K562 (cell line): ENCODE measurements around the gene SPTLC2. TPM values are rescaled to one million over a fixed set of nuclear protein-coding genes. Genes with fewer than 3 reads are reported as not detected.

Experiments
- ATAC-seq: fragments of 200-7000 bp; cut with Tn5 transposase; 3 replicates; pipeline ENCODE4 v1.9.1; 2020; ENCODE audit warnings: moderate library complexity
- BruUV-seq: library from RNA; stranded (reverse); fragments of 400-500 nt; replicated peaks from 2 replicates; lab custom pipeline; 2021; lab: Mats Ljungman, UMichigan
- CTCF ChIA-PET: fragments of 300-600 bp; formaldehyde crosslinking; extraction: SDS; loops from one replicate; lab custom pipeline; 2021; ENCODE audit warnings: low intra/inter-chr PET ratio; lab: Yijun Ruan, JAX
- POLR2A ChIA-PET: fragments of 300-600, 350-650 bp; sonication (Branson Sonifier 250); formaldehyde crosslinking; extraction: SDS; loops from one replicate; lab custom pipeline; 2021; ENCODE audit warnings: antibody characterized with exemption, inconsistent platforms; lab: Yijun Ruan, JAX
- DNase-seq, 4 experiments: peaks; one replicate each; pipeline versions ENCODE4 v3.0.0 to v3.0.0-alpha.2; 2011 to 2018; ENCODE audit warnings: low spot score in 3 of 4, mixed read lengths in 3 of 4; ENCODE audit errors: extremely low read depth in 1 of 4
- FAIRE-seq: peaks from 2 replicates; lab custom pipeline; 2011; peaks lifted over from hg19 to GRCh38; lab: Jason Lieb, UNC
- H2AFZ ChIP-seq: 2 replicates; pipeline ENCODE4 v1.6.0; 2011; ENCODE audit warnings: low read depth, low read length, control low read depth, inconsistent platforms
- H3K27ac ChIP-seq: fragments of 200-600 bp; 3 replicates; pipeline ENCODE4 v1.8.0; 2011; ENCODE audit warnings: low read depth, mild to moderate bottlenecking, control low read depth, inconsistent platforms, low read length, moderate library complexity, mixed read lengths; ENCODE audit errors: extremely low read depth
- H3K27me3 ChIP-seq, 2 experiments: fragments of 300-600 bp in 1 of 2; 2 replicates in 1 of 2; 3 replicates in 1 of 2; pipeline versions ENCODE4 v1.6.0 to v1.8.0; 2011; ENCODE audit warnings: inconsistent platforms in 2 of 2, low read length in 2 of 2, mild to moderate bottlenecking in 1 of 2, mixed read lengths in 1 of 2, moderate library complexity in 1 of 2; ENCODE audit not compliant: control insufficient read depth in 2 of 2, insufficient read depth in 2 of 2
- H3K36me3 ChIP-seq: fragments of 300-600 bp; 3 replicates; pipeline ENCODE4 v1.8.0; 2011; ENCODE audit warnings: mild to moderate bottlenecking, low read length, inconsistent platforms; ENCODE audit not compliant: control insufficient read depth, insufficient read depth
- H3K4me1 ChIP-seq, 2 experiments: fragments of 200-600 bp in 1 of 2; replicated peaks in 1 of 2; 2 replicates in 1 of 2; 3 replicates in 1 of 2; pipeline versions ENCODE4 v1.5.1 to v1.8.0; 2011; ENCODE audit warnings: inconsistent platforms in 2 of 2, low read length in 2 of 2, mild to moderate bottlenecking in 1 of 2, mixed read lengths in 1 of 2, moderate library complexity in 1 of 2; ENCODE audit not compliant: control insufficient read depth in 2 of 2, insufficient read depth in 2 of 2
- H3K4me2 ChIP-seq: 2 replicates; pipeline ENCODE4 v1.6.1; 2011; ENCODE audit warnings: low read length, control low read depth, inconsistent platforms, mixed read lengths; ENCODE audit not compliant: insufficient read depth
- H3K4me3 ChIP-seq: fragments of 200-600 bp; sonication (generic), shearing (Covaris generic); 2 replicates; pipeline ENCODE4 v1.5.1; 2016; ENCODE audit warnings: control low read depth, inconsistent platforms
- H3K79me2 ChIP-seq: fragments of 200-600 bp; 3 replicates; pipeline ENCODE4 v1.8.0; 2011; ENCODE audit warnings: low read length, inconsistent platforms; ENCODE audit not compliant: control insufficient read depth, insufficient read depth
- H3K9ac ChIP-seq, 2 experiments: 2 replicates each; pipeline versions ENCODE4 v1.6.0 to v1.6.1; 2011; ENCODE audit warnings: low read depth in 2 of 2, low read length in 2 of 2, control low read depth in 1 of 2, inconsistent platforms in 1 of 2, mild to moderate bottlenecking in 1 of 2, mixed read lengths in 1 of 2; ENCODE audit not compliant: insufficient read depth in 1 of 2
- H3K9me1 ChIP-seq: one replicate; pipeline ENCODE4 v1.6.0; 2011; ENCODE audit warnings: inconsistent platforms, mild to moderate bottlenecking, low read length, moderate library complexity; ENCODE audit not compliant: control insufficient read depth, insufficient read depth
- H3K9me3 ChIP-seq: replicated peaks from 2 replicates; pipeline ENCODE4 v1.5.1; 2011; ENCODE audit warnings: low read depth, low read length, inconsistent platforms; ENCODE audit not compliant: control insufficient read depth, insufficient read depth
- H4K20me1 ChIP-seq: replicated peaks from 2 replicates; pipeline ENCODE4 v1.6.1; 2011; ENCODE audit warnings: low read length, inconsistent platforms, mixed read lengths; ENCODE audit not compliant: control insufficient read depth, insufficient read depth
- CBX8 ChIP-seq: fragments of 200-600 bp; sonication (generic); IDR thresholded peaks from 2 replicates; pipeline ENCODE4 v1.6.1; 2012; ENCODE audit warnings: borderline replicate concordance, mixed run types, low read depth, mild to moderate bottlenecking, moderate library complexity, mixed read lengths, low read length, control low read depth, inconsistent platforms; ENCODE audit not compliant: poor library complexity, severe bottlenecking; ENCODE audit errors: extremely low read depth
- EP400 ChIP-seq: fragments of 450-650 bp; IDR thresholded peaks from 2 replicates; pipeline ENCODE4 v1.6.1; 2017; ENCODE audit warnings: antibody characterized with exemption, mild to moderate bottlenecking, moderate library complexity
- GTF2A2 ChIP-seq: IDR thresholded peaks from 2 replicates; pipeline ENCODE4 v1.6.1; 2016; ENCODE audit warnings: mild to moderate bottlenecking, missing genetic modification characterization, missing compliant biosample characterization
- LCOR ChIP-seq: sonication (generic); formaldehyde crosslinking; IDR thresholded peaks from 2 replicates; pipeline ENCODE4 v1.8.0; 2022; ENCODE audit warnings: mild to moderate bottlenecking, missing genetic modification reagents
- NRF1 ChIP-seq, 2 experiments: fragments of 450-650 bp; IDR thresholded peaks in 1 of 2; conservative IDR thresholded peaks in 1 of 2; 2 replicates each; pipeline ENCODE4 v1.6.1; 2014; ENCODE audit warnings: mild to moderate bottlenecking in 2 of 2
- ZNF224 ChIP-seq: sonication (generic); formaldehyde crosslinking; IDR thresholded peaks from 2 replicates; pipeline ENCODE4 v1.8.0; 2022; ENCODE audit warnings: mild to moderate bottlenecking, missing genetic modification reagents
- WGBS: fragments of 100-300 bp; shearing (Covaris generic); methylation state at CpG from one replicate; pipeline ENCODE4 v1.1.6; 2016; ENCODE audit warnings: low coverage, mixed read lengths; ENCODE audit not compliant: insufficient coverage; ENCODE audit errors: missing lambda C conversion rate; 5-methylcytosine and 5-hydroxymethylcytosine counted together
- in situ Hi-C: fragments of 300-500 bp; cut with MboI; formaldehyde crosslinking; loops from 4 replicates; pipeline ENCODE4 v1.15.0; 2018; ENCODE audit warnings: inconsistent platforms, mixed read lengths
- intact Hi-C: fragments of 100-400 bp; cut with micrococcal nuclease; formaldehyde crosslinking; loops from 2 replicates; pipeline ENCODE4 v1.14.2; 2022
- polyA plus RNA-seq, 8 experiments: library from polyadenylated mRNA; depleted of rRNA in 4 of 8; stranded (reverse) in 5 of 8; unstranded in 3 of 8; fragments of >200 nt; fragmentation: Nextera tagmentation in 2 of 8; fragmentation: Illumina TruSeq in 1 of 8; extraction: Ambion mirVana in 2 of 8; extraction: Trizol in 1 of 8; gene quantifications; 2 replicates each; pipeline versions ENCODE4 v1.2.1 to v1.2.3, GENCODE V29; 2011 to 2014; ENCODE audit warnings: inconsistent platforms in 1 of 8, missing spikeins in 1 of 8
- total RNA-seq, 7 experiments: library from RNA; depleted of rRNA in 6 of 7; stranded (reverse); fragments of >200 nt in 6 of 7; fragmentation: Illumina TruSeq in 2 of 7; extraction: Trizol in 2 of 7; gene quantifications; 2 replicates each; pipeline versions ENCODE4 v1.2.1 to v1.2.3, GENCODE V29; 2011 to 2021; ENCODE audit warnings: low replicate concordance in 1 of 7
- TF ChIP-seq, protein P1 (sequence below): sonication (generic); formaldehyde crosslinking; IDR thresholded peaks from 2 replicates; pipeline ENCODE4 v1.8.0; 2022; ENCODE audit warnings: mild to moderate bottlenecking, missing genetic modification reagents
- TF ChIP-seq, protein P2 (sequence below): sonication (generic); formaldehyde crosslinking; IDR thresholded peaks from 2 replicates; pipeline ENCODE4 v1.8.0; 2023; ENCODE audit warnings: mild to moderate bottlenecking, missing genetic modification reagents
- TF ChIP-seq, protein P3 (sequence below): IDR thresholded peaks from 2 replicates; pipeline ENCODE4 v1.6.1; 2012; ENCODE audit warnings: low read depth, low read length, improper control_type of control experiment, borderline replicate concordance

Gene SPTLC2
- total and polyA plus RNA-seq, 9 of the 15 experiments (the other 6 are each of a cell fraction or from before 2014, with no cell fraction given), result 4.5 to 30.4 (median 14.0) TPM

DNA sequence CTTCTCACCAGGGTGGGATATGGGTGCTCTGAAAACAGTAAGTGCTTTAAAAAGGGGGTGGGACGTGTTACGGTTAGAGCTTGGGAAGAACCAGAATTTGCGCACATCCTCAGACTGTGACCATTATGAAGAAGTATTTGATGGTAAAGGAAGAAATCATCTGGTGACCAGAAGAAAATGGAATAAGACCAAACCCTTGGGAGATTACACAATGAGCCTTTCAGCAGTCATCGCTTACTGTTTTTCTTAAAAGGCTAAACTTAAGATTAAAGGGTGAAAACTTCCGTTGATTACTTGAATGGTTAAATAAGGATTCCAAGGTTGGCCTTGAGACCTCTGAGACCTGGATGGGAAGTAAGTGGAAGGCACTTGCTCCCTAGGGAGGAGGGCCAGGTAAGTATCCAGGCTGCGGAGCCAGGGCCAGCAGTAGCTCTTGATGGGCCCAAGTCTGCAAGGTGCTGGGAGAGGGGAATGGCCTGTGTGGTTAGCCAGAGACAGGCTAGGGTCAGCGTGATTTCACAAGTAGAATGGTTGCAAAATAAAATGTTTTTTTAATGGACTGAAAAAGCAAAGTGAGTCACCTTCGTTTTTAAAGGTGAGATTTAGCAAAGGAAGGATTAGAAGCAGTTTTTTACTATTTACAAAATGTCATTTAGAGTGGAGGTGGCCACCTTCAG, 104.8 kb downstream of the SPTLC2 start (continued):
- TF ChIP-seq, protein P1, sequence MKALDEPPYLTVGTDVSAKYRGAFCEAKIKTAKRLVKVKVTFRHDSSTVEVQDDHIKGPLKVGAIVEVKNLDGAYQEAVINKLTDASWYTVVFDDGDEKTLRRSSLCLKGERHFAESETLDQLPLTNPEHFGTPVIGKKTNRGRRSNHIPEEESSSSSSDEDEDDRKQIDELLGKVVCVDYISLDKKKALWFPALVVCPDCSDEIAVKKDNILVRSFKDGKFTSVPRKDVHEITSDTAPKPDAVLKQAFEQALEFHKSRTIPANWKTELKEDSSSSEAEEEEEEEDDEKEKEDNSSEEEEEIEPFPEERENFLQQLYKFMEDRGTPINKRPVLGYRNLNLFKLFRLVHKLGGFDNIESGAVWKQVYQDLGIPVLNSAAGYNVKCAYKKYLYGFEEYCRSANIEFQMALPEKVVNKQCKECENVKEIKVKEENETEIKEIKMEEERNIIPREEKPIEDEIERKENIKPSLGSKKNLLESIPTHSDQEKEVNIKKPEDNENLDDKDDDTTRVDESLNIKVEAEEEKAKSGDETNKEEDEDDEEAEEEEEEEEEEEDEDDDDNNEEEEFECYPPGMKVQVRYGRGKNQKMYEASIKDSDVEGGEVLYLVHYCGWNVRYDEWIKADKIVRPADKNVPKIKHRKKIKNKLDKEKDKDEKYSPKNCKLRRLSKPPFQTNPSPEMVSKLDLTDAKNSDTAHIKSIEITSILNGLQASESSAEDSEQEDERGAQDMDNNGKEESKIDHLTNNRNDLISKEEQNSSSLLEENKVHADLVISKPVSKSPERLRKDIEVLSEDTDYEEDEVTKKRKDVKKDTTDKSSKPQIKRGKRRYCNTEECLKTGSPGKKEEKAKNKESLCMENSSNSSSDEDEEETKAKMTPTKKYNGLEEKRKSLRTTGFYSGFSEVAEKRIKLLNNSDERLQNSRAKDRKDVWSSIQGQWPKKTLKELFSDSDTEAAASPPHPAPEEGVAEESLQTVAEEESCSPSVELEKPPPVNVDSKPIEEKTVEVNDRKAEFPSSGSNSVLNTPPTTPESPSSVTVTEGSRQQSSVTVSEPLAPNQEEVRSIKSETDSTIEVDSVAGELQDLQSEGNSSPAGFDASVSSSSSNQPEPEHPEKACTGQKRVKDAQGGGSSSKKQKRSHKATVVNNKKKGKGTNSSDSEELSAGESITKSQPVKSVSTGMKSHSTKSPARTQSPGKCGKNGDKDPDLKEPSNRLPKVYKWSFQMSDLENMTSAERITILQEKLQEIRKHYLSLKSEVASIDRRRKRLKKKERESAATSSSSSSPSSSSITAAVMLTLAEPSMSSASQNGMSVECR, result no peak
- TF ChIP-seq LCOR (CRISPR knock-in tag) (no peak), ZNF224 (CRISPR knock-in tag) (no peak), EP400 (no peak)

DNA sequence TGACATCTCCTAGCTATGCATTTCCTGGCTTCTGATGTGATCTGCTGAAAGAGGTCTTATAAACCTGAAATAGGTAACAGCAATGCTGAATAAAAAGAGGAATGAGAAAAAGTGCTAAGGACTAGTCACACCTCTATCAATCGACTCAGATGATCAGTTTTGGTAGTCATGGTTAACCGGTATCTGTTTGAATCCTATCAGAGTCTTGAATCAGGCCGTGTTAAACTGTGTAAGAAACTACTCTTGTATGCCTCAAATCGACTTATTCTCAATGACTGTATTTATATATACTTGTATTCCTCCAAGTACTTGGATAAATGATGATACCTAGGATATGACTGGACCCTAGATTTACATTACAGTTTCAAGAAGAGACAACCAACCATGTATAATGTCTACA, 107.1 kb downstream of the SPTLC2 start:
- no peaks in the 10 kb centered on the region for H3K4me1 ChIP-seq
- no peak overlapping the region for H3K9ac ChIP-seq
- no TSS peak for BruUV-seq
- H3K4me3 ChIP-seq, result no peak overlapping the region
- CTCF ChIA-PET, result no interaction called here
- H4K20me1 ChIP-seq, result no peaks in the 10 kb centered on the region
- POLR2A ChIA-PET, result no interaction called here
- H2AFZ ChIP-seq, result no peak overlapping the region
- FAIRE-seq (no peak), ATAC-seq (no peak), DNase-seq (no peak)
- WGBS, result 55% methylated on average over 4 of the region's 4 CpGs
- H3K79me2 ChIP-seq, result no peaks in the 10 kb centered on the region
- intact Hi-C loops, result no loop called here
- H3K36me3 ChIP-seq, result peaks cover 24% of the 10 kb centered on the region; the same call in 2 of the 3 replicates
- H3K9me3 ChIP-seq, result no peaks in the 10 kb centered on the region
- no peaks in the 10 kb centered on the region for H3K27me3 ChIP-seq
- in situ Hi-C loops, result no loop called here
- H3K4me2 ChIP-seq, result no peak overlapping the region
- H3K27ac ChIP-seq, result no peak overlapping the region
- H3K9me1 ChIP-seq, result no peaks in the 10 kb centered on the region
- TF ChIP-seq CBX8 (no peak), GTF2A2 (no peak), NRF1 (conservative IDR thresholded peaks at IDR 0.05 in 1 of 2, IDR thresholded peaks at IDR 0.05 in 1 of 2) (no peak)
- TF ChIP-seq, protein P2, sequence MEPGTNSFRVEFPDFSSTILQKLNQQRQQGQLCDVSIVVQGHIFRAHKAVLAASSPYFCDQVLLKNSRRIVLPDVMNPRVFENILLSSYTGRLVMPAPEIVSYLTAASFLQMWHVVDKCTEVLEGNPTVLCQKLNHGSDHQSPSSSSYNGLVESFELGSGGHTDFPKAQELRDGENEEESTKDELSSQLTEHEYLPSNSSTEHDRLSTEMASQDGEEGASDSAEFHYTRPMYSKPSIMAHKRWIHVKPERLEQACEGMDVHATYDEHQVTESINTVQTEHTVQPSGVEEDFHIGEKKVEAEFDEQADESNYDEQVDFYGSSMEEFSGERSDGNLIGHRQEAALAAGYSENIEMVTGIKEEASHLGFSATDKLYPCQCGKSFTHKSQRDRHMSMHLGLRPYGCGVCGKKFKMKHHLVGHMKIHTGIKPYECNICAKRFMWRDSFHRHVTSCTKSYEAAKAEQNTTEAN (CRISPR knock-in tag), result no peak
- TF ChIP-seq, protein P3, sequence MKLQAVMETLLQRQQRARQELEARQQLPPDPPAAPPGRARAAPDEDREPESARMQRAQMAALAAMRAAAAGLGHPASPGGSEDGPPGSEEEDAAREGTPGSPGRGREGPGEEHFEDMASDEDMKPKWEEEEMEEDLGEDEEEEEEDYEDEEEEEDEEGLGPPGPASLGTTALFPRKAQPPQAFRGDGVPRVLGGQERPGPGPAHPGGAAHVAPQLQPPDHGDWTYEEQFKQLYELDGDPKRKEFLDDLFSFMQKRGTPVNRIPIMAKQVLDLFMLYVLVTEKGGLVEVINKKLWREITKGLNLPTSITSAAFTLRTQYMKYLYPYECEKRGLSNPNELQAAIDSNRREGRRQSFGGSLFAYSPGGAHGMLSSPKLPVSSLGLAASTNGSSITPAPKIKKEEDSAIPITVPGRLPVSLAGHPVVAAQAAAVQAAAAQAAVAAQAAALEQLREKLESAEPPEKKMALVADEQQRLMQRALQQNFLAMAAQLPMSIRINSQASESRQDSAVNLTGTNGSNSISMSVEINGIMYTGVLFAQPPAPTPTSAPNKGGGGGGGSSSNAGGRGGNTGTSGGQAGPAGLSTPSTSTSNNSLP, result no peak
